Adrenal gland (tissue), 12 donors: Measurements from ENCODE around the gene PRORP. TPM values are rescaled to one million over a fixed set of nuclear protein-coding genes. Genes with fewer than 3 reads are reported as not detected.

ENCODE experiments used
- DNase-seq, 7 donors: peaks; one replicate each; pipeline ENCODE4 v3.0.0-alpha.2; 2019 to 2020
- H3K27ac ChIP-seq, 5 donors: fragments of 200-600 bp; sonication (generic) in 4 of 5; 1 replicate in 3 of 5; 2 replicates in 2 of 5; pipeline versions ENCODE4 v1.5.1 to v1.8.0; 2016 to 2020; ENCODE audit warnings: mild to moderate bottlenecking in 1 of 5
- H3K27me3 ChIP-seq: fragments of 200-600 bp; 2 replicates; pipeline ENCODE4 v1.8.0; 2021
- H3K36me3 ChIP-seq, 2 donors: fragments of 200-600 bp; replicated peaks in 1 of 2; 1 replicate in 1 of 2; 2 replicates in 1 of 2; pipeline versions ENCODE4 v1.5.1 to v1.8.0; 2018 to 2022
- H3K4me1 ChIP-seq, 2 donors: fragments of 200-600 bp; replicated peaks in 1 of 2; 1 replicate in 1 of 2; 2 replicates in 1 of 2; pipeline versions ENCODE4 v1.5.1 to v1.8.0; 2018 to 2021
- H3K4me3 ChIP-seq, 4 donors: fragments of 200-600 bp; sonication (generic) in 3 of 4; one replicate each; pipeline ENCODE4 v1.5.1; 2016 to 2018
- H3K9me3 ChIP-seq, 3 donors: fragments of 200-600 bp; sonication (generic) in 1 of 3; replicated peaks in 1 of 3; 1 replicate in 2 of 3; 2 replicates in 1 of 3; pipeline versions ENCODE4 v1.5.1 to v1.8.0; 2016 to 2021
- POLR2A ChIP-seq, 2 donors: fragments of 450-650 bp; IDR thresholded peaks; one replicate each; pipeline ENCODE4 v1.6.1; 2017; ENCODE audit warnings: antibody characterized with exemption in 2 of 2, mild to moderate bottlenecking in 2 of 2, moderate library complexity in 1 of 2
- WGBS, 4 donors: extraction: QIAGEN DNeasy Blood & Tissue Kit in 2 of 4; methylation state at CpG; one replicate each; pipeline versions ENCODE4 v1.1.5 to v1.1.7; 2013 to 2017; 5-methylcytosine and 5-hydroxymethylcytosine counted together
- intact Hi-C, 2 donors: fragments of 100-400 bp; cut with DNase I; formaldehyde crosslinking; loops; one replicate each; pipeline versions ENCODE4 v1.14.1 to v1.15.0; 2022 to 2023
- polyA plus RNA-seq, 3 donors: library from polyadenylated mRNA; stranded (reverse); fragments of 200-250 nt in 2 of 3; fragments of 350-450 nt in 1 of 3; fragmentation: Illumina TruSeq in 1 of 3; extraction: RNeasy Lipid Tissue Mini Kit (QIAGEN cat#74804) in 1 of 3; gene quantifications; one replicate each; pipeline ENCODE4 v1.2.3, GENCODE V29; 2013 to 2014
- total RNA-seq, 9 donors: library from RNA; depleted of rRNA in 4 of 9; stranded (reverse); fragments of >200 nt in 4 of 9; fragments of 120-200 nt in 1 of 9; fragmentation: NEBNext Ultra II Directional in 1 of 9; extraction: Animal tissue kit (Norgen Biotek cat#: 25700) in 1 of 9; gene quantifications; one replicate each; pipeline versions ENCODE4 v1.1.0 to v1.2.4, GENCODE V29; 2013 to 2023
- TF ChIP-seq, protein P1 (sequence below), 6 experiments: fragments of 450-650 bp in 4 of 6; fragments of 200-600 bp in 2 of 6; sonication (generic) in 1 of 6; IDR thresholded peaks; 1 replicate in 5 of 6; 2 replicates in 1 of 6; pipeline versions ENCODE4 v1.5.1 to v1.8.0; 2016 to 2021; ENCODE audit warnings: antibody characterized with exemption in 6 of 6, mild to moderate bottlenecking in 2 of 6, moderate library complexity in 1 of 6
- donor health status: healthy with polysubstance abuse.
- donor health status: Bipolar disorder and iron deficiency.
- donor health status: DM: yes; HTN: yes; CAD: no.
- donor health status: DM: no; HTN: no; CAD: no.
- donor health status: DM: no; HTN: no; CAD: no.
- donor health status: DM: yes; HTN: yes; CAD: no.

The PRORP gene
- total and polyA plus RNA-seq, 12 donors, result 3.9 to 52.2 (median 31.6) TPM

- TF ChIP-seq, protein P1, sequence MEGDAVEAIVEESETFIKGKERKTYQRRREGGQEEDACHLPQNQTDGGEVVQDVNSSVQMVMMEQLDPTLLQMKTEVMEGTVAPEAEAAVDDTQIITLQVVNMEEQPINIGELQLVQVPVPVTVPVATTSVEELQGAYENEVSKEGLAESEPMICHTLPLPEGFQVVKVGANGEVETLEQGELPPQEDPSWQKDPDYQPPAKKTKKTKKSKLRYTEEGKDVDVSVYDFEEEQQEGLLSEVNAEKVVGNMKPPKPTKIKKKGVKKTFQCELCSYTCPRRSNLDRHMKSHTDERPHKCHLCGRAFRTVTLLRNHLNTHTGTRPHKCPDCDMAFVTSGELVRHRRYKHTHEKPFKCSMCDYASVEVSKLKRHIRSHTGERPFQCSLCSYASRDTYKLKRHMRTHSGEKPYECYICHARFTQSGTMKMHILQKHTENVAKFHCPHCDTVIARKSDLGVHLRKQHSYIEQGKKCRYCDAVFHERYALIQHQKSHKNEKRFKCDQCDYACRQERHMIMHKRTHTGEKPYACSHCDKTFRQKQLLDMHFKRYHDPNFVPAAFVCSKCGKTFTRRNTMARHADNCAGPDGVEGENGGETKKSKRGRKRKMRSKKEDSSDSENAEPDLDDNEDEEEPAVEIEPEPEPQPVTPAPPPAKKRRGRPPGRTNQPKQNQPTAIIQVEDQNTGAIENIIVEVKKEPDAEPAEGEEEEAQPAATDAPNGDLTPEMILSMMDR (IDR thresholded peaks at IDR 0.05), result no peak
- TF ChIP-seq POLR2A (IDR thresholded peaks at IDR 0.05), result no peak
- Histone ChIP-seq H3K36me3 (no peaks in the 10 kb centered on the region), H3K9me3 (no peaks in the 10 kb centered on the region), H3K4me1 (peaks cover 0 to 7% of the 10 kb centered on the region in 2 donors), H3K4me3 (no peak overlapping the region), H3K27me3 (no peaks in the 10 kb centered on the region), H3K27ac (no peak overlapping the region)
- 0 to 53% (median 31%) methylated on average over 1 of the region's 1 CpG for WGBS, 4 donors
- DNase-seq, result no peak
- intact Hi-C loops, result no loop called here
Measured at GRCh38 chr14:35155962-35156361, 33.6 kb downstream of the PRORP start.

GRCh38 chr14:35158491-35158890 lies 36.1 kb downstream of the PRORP start:
- 93 to 99% (median 96%) methylated on average over 2 of the region's 2 CpGs for WGBS, 4 donors
- Histone ChIP-seq H3K36me3 (no peaks in the 10 kb centered on the region), H3K27me3 (no peaks in the 10 kb centered on the region), H3K4me3 (no peak overlapping the region), H3K4me1 (peaks cover 0 to 7% of the 10 kb centered on the region in 2 donors), H3K9me3 (no peaks in the 10 kb centered on the region), H3K27ac (no peak overlapping the region)
- intact Hi-C loops, result no loop called here
- no peak for DNase-seq
- TF ChIP-seq POLR2A (IDR thresholded peaks at IDR 0.05), result no peak
- TF ChIP-seq, protein P1 (IDR thresholded peaks at IDR 0.05), result no peak

DNA sequence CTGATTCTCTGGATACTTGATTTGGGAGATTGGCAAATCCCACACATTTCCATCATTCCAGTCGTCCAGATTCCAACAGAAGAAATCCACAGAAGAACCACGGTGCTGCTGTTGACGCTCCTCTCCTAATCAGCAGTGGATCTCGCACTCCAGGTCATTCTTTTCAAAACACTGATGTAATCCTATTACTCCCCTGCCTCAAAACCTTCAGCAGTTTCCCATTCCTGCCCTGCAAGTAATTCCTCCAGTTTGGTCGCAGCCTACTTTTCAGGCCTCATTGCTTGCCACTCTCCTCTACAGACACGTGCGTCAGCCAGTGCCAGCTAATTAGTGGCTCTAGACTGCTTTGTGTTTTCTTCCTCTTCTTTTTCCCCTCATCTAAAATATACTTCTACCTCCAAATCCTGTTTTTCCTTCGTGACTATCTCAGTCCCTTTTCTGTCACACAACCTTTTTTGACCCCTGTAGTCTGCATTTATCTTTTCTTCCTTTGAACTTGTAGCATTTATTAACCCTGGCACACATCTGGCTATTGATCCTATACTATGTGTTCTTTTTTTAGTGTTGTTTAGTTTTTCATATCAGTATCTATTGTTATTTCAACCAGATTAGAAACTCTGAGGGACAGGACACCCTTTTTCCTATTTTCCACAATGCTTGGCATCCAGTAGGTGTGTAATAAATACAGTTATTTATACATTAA lies 36.8 kb downstream of the PRORP start:
- TF ChIP-seq, protein P1 (IDR thresholded peaks at IDR 0.05), result no peak
- TF ChIP-seq POLR2A (IDR thresholded peaks at IDR 0.05), result no peak
- no peak overlapping the region for H3K27ac ChIP-seq
- H3K36me3 ChIP-seq, result no peaks in the 10 kb centered on the region
- intact Hi-C loops, result no loop called here
- no peak for DNase-seq
- peaks cover 0 to 7% of the 10 kb centered on the region in 2 donors for H3K4me1 ChIP-seq
- WGBS, 4 donors, result 89 to 93% (median 92%) methylated on average over 8 of the region's 8 CpGs
- H3K27me3 ChIP-seq, result no peaks in the 10 kb centered on the region
- H3K4me3 ChIP-seq, result no peak overlapping the region
- H3K9me3 ChIP-seq, result no peaks in the 10 kb centered on the region

DNA sequence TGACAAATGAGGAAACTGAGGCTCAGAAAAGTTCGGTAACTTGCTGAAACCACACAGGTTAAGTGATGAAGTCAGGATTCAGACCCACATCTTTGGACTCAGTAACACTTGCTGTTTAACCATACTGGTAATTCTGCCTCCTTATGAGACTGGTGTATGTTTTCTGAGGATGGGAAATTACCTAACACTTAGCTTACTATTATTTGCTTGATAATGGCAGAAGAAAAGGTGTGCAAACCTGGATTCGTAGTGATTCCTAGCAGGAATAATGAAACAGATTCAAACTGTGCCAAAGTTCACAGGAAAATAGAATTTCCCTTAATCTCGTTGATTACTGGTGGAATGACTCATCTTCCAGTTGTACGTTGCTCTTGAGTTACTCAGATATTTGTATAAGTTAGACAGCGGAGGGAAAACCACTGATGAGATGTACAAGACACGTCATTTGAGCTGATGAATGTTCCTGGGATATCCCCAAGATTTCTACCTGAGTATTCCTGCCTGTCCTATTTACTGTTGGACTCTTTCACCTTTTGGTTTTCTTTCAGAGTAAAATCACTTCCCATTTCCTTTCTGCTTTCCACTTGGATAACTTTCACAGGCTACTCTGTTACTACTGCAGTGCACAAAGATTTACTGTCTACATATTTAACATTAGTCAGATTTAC lies 37.5 kb downstream of the PRORP start:
- no peak for TF ChIP-seq POLR2A (IDR thresholded peaks at IDR 0.05)
- TF ChIP-seq, protein P1 (IDR thresholded peaks at IDR 0.05), result no peak
- H3K4me1 ChIP-seq, result peaks cover 0 to 7% of the 10 kb centered on the region in 2 donors
- no peaks in the 10 kb centered on the region for H3K36me3 ChIP-seq
- 46 to 53% (median 49%) methylated on average over 6 of the region's 6 CpGs for WGBS, 4 donors
- DNase-seq, result no peak
- intact Hi-C loops, result no loop called here
- no peaks in the 10 kb centered on the region for H3K9me3 ChIP-seq
- H3K27ac ChIP-seq, result no peak overlapping the region
- H3K4me3 ChIP-seq, result no peak overlapping the region
- H3K27me3 ChIP-seq, result no peaks in the 10 kb centered on the region
